Skeletal muscle tissue (tissue), 4 donors: ENCODE measurements around the gene HMGB1. TPM values are rescaled to one million over a fixed set of nuclear protein-coding genes. Genes with fewer than 3 reads are reported as not detected.

Source experiments
- H3K27ac ChIP-seq: one replicate; pipeline ENCODE4 v1.7.0; 2013; ENCODE audit warnings: mild to moderate bottlenecking, low read depth, low read length, inconsistent platforms
- H3K27me3 ChIP-seq, 3 donors: one replicate each; pipeline ENCODE4 v1.7.0; 2013; ENCODE audit warnings: low read length in 3 of 3; ENCODE audit not compliant: control insufficient read depth in 3 of 3, insufficient read depth in 3 of 3
- H3K36me3 ChIP-seq, 3 donors: one replicate each; pipeline ENCODE4 v1.7.0; 2013; ENCODE audit warnings: low read length in 3 of 3; ENCODE audit not compliant: control insufficient read depth in 3 of 3, insufficient read depth in 3 of 3
- H3K4me1 ChIP-seq, 3 donors: one replicate each; pipeline ENCODE4 v1.7.0; 2013; ENCODE audit warnings: low read length in 3 of 3, mild to moderate bottlenecking in 3 of 3; ENCODE audit not compliant: control insufficient read depth in 3 of 3, insufficient read depth in 3 of 3
- H3K4me3 ChIP-seq, 3 donors: one replicate each; pipeline ENCODE4 v1.7.0; 2013; ENCODE audit warnings: low read length in 3 of 3
- H3K9ac ChIP-seq, 3 donors: one replicate each; pipeline ENCODE4 v1.7.0; 2013; ENCODE audit warnings: low read length in 3 of 3, mild to moderate bottlenecking in 3 of 3, moderate library complexity in 2 of 3, low read depth in 1 of 3
- H3K9me3 ChIP-seq, 3 donors: one replicate each; pipeline ENCODE4 v1.7.0; 2013; ENCODE audit warnings: low read length in 3 of 3; ENCODE audit not compliant: control insufficient read depth in 3 of 3
- total RNA-seq: library from RNA; depleted of rRNA; stranded (reverse); fragments of >200 nt; gene quantifications from one replicate; pipeline ENCODE4 v1.2.3, GENCODE V29; 2014
- donor health status: Osteomylitis.

Gene HMGB1
- total RNA-seq, 1 donor from 2014 or later, result 61.6 TPM

DNA sequence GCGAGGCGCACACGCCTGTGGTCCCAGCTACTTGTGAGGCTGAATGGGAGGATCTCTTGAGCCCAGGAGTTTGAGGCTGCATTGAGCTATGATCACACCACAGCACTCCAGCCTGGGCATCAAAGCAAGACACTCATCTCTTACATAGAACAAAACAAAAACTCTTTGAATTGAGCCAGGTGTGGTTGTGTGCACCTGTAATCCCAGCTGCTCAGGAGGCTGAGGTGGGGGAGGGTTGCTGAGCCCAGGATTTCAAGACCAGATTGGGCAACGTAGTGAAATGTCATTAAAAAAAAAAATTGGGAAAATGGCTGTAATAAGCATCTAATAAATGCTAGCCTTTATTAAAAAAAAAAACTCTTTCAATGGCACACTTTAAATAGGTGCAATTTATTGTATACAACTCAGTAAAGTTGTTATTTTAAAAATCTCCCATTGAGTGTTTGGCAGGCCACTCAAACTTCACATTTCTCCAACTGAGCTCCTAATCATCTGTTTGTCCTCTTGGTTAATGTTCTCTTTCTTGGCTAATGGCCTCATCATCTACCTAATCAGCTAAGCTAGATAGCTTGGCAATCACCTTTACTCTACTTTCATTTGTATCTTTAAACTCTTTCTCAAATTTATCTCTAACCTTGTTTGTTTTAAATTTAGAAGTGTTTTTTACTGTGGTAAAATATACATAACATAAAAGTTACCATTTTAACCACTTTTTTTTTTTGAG lies 28.1 kb upstream of the HMGB1 start:
- H3K4me3 ChIP-seq, result no peak overlapping the region
- no peaks in the 10 kb centered on the region for H3K4me1 ChIP-seq
- H3K36me3 ChIP-seq, result no peaks in the 10 kb centered on the region
- no peak overlapping the region for H3K27ac ChIP-seq
- H3K9me3 ChIP-seq, result no peaks in the 10 kb centered on the region
- H3K9ac ChIP-seq, result no peak overlapping the region
- no peaks in the 10 kb centered on the region for H3K27me3 ChIP-seq

DNA sequence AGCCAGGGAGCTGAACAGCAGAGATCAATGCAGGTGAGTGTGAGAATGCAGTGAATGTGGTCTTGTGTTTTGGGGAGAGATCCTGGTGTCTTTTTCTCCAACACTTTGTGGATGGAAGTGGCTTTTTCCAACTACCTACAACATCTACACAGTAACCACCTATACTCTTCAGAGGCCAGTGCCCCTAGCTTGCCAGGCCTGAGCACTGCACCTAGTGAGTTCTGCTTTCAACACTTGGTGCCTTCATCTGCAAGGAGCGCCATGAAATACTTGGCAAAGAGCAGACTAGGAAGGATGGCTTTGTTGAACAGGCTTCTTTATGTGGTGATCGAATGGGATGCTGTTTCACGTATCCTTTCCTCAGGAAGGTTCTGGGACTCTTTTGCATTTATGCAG lies 21.3 kb upstream of the HMGB1 start:
- no peaks in the 10 kb centered on the region for H3K9me3 ChIP-seq
- peaks cover 0 to 4% (median 2%) of the 10 kb centered on the region in 3 donors for H3K4me1 ChIP-seq

DNA sequence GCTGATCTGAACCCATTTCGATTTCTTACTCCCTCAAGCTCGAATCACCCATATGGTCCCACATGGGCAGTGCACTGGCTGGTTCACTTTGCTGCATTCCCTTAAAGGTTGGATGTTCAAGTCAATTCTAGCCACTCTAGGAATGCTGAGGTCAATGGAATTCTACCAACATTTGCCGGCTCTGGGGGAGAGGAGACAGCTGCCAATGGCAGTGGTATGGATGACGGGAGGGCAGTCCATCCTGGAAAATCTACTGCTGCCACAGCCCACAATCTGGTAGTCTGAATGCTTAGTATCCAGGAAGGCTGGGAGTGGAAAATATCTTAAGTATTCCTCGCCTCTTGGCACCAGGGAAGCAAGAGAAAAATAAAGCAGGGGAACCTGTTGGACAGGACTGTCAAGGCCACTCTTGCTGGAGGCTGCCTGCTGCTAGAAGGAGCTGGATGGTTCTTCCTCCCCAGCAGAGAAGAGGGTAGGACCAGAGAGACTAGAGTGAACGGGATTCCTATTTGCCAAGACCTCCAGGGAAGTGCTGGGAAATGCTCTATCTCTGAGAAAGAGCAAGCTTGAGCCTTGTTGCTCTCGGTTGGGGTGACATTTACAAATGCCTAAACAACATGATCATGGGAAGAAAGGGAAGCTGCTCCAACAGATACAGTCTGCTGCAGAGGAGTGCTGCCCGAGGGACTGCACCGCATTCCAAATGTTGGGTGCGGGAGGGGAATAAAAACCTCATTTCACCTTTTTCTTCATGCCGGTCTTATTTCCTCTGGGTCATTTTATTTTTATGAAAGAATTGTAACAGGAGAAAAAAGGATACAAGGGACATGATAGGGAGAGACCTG lies 20.7 kb upstream of the HMGB1 start:
- Histone ChIP-seq H3K27me3 (no peaks in the 10 kb centered on the region), H3K9me3 (no peaks in the 10 kb centered on the region), H3K27ac (no peak overlapping the region), H3K36me3 (no peaks in the 10 kb centered on the region), H3K4me3 (no peak overlapping the region), H3K4me1 (peaks cover 0 to 4% (median 2%) of the 10 kb centered on the region in 3 donors), H3K9ac (no peak overlapping the region)

More for the DNA sequence above, 21.3 kb upstream of the HMGB1 start:
- Histone ChIP-seq H3K9ac (no peak overlapping the region), H3K36me3 (no peaks in the 10 kb centered on the region), H3K4me3 (no peak overlapping the region), H3K27me3 (no peaks in the 10 kb centered on the region), H3K27ac (no peak overlapping the region)

DNA sequence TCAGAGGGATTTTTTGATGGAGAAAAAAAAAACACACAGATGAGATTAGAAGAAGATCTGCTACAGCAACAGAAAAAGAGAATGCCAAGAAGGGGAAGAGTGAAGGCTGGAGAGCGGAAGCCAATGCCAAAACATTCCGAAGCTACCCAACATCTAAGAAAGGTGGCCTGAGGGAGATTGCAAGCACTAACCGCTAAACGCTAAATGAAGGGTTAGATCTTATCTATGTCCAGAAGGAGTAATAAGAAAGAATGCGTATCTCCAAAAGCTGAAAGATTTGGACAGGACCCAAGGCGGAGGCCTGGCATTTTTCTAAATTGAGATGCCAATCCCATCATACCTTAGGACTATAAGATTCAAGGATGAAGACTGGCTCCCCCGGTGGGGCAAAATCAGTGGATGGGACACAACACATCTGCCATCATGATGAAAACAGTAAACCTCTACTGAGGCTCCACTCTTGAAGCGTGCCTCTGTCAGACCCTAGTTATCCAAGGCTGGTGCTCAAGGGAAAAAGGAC lies 15.6 kb upstream of the HMGB1 start:
- Histone ChIP-seq H3K27me3 (no peaks in the 10 kb centered on the region), H3K4me1 (peaks cover 0 to 3% (median 0%) of the 10 kb centered on the region in 3 donors), H3K4me3 (no peak overlapping the region), H3K9ac (no peak overlapping the region), H3K9me3 (no peaks in the 10 kb centered on the region), H3K27ac (no peak overlapping the region), H3K36me3 (no peaks in the 10 kb centered on the region)

DNA sequence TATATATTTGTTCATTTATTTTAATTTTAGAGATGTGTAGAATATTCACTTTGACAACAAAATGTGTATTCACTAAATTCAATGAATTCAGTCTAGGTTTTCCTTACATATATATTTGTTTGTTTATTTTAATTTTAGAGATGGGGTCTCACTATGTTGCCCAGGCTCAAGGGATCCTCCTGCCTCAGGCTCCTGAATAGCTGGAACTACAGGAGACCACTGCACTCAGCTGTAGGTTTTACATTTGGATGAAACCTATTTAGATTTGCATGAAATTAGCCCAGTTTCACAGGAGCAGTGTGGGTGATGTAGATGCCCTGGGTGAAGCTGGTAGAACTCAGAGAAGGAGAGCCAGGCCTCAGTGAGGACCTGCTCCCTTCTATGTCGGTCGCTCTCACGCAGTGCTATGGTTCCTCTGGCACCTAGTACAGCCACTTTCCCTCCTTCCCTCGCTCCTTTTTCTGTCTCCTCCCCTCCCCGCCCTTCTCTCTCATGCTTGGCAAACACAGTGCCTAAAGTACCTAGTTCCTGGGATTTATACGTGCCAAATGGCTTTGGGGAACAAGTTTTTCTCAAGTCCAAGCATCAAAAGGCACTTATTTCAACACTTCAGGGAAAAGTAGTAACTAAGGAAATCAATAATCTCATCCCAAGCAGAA lies 14.7 kb upstream of the HMGB1 start:
- H3K4me1 ChIP-seq, result peaks cover 0 to 3% (median 0%) of the 10 kb centered on the region in 3 donors
- H3K9ac ChIP-seq, result no peak overlapping the region
- no peaks in the 10 kb centered on the region for H3K27me3 ChIP-seq
- no peak overlapping the region for H3K4me3 ChIP-seq
- H3K36me3 ChIP-seq, result no peaks in the 10 kb centered on the region
- no peaks in the 10 kb centered on the region for H3K9me3 ChIP-seq
- H3K27ac ChIP-seq, result no peak overlapping the region

DNA sequence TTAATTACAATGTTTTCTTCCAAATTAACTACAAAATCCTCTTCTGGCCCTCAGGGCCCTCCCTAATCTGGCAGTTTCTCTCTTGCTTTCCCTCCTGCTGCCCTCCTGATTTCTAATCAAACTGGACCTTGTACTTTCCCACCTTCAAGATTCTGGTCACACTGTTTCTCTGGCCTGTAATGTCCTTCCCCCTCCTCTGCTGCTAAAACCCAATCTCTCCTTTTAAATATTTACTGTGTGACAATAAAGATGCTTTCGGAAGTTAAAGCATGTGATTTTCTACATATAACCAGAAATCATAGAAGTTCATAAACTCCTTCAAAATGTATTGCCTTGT lies 14.1 kb upstream of the HMGB1 start:
- Histone ChIP-seq H3K27me3 (no peaks in the 10 kb centered on the region), H3K9ac (no peak overlapping the region)

DNA sequence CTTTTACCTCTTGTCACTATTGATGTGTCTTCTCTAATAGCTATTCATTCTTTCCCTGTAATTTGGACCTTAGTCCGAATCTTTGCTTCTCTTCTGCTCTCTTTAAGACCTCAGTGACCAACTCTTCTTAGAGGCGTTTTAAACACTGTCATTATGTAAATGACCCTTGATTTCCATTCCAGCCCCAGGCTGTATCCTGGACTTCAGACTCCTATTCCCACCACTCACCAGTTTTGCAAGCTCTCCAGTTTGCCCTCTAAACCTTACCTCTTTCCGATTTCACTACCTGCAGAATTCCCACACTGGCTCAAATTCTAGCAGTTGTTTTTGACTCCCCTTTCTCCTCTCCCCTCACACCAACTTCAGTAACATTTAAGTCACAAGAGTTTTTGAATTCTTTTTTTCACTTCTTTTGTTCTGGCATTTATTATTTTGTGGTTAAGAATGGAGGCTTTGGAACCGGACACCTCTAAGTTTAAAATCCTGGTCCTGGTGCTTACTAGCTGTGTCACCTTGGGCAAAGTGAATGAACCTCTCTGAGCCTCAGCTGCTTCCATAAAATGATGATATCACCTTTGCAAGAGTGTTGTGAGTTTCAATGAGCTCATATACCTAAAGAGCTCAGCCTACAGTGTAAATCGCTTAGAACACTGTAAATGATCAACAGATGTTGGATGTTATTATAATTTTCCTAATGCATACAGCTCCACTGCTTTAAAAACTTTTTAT lies 13.6 kb upstream of the HMGB1 start:
- no peaks in the 10 kb centered on the region for H3K36me3 ChIP-seq
- peaks cover 0 to 3% (median 0%) of the 10 kb centered on the region in 3 donors for H3K4me1 ChIP-seq
- no peak overlapping the region for H3K27ac ChIP-seq
- H3K4me3 ChIP-seq, result no peak overlapping the region
- H3K9ac ChIP-seq, result no peak overlapping the region
- no peaks in the 10 kb centered on the region for H3K27me3 ChIP-seq
- no peaks in the 10 kb centered on the region for H3K9me3 ChIP-seq

More for the DNA sequence above, 14.1 kb upstream of the HMGB1 start:
- Histone ChIP-seq H3K9me3 (no peaks in the 10 kb centered on the region), H3K36me3 (no peaks in the 10 kb centered on the region), H3K27ac (no peak overlapping the region), H3K4me1 (peaks cover 0 to 3% (median 0%) of the 10 kb centered on the region in 3 donors), H3K4me3 (no peak overlapping the region)

DNA sequence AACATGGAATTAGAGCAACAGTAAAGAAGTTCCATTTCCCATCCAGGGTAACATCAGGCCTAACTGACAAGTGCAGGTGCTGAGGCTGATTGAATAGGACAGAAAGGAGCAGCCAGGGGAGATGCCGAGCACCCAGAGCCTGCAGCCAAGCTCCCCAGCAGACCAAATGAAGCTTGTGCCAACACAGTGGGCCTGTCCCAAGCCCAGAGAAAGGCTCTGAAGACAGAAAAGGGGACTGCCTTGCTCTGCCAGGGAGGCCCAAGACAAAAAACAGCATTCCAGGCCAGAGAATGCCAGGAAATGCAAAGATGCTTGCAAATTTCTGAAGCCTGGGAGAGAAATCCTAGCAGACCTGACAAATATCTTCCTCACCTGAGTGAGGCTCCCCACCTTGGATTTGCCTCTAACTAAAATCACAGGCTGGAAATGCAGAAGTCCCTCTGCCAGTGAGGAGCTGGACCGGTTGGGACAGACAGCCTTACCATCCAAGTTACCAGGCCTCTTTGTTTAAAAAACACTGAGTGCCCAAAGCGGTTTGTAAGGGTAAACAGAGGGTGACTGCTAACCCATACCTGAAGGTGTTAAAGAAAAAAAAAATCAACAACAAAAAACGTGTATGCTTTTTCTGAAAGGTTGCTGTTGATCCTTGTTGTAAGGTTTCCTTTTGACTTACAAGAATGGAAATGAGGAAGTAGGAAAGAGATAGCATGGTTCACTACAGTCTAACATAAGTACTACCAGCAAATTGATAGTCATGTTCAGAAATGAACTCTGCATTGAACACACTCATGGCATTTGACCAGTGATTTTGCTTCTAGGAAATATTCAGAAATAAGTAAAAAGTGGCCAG lies 11.8 kb upstream of the HMGB1 start:
- Histone ChIP-seq H3K9me3 (no peaks in the 10 kb centered on the region), H3K27ac (no peak overlapping the region), H3K36me3 (no peaks in the 10 kb centered on the region), H3K27me3 (no peaks in the 10 kb centered on the region), H3K9ac (no peak overlapping the region), H3K4me3 (no peak overlapping the region), H3K4me1 (peaks cover 0 to 3% (median 0%) of the 10 kb centered on the region in 3 donors)

DNA sequence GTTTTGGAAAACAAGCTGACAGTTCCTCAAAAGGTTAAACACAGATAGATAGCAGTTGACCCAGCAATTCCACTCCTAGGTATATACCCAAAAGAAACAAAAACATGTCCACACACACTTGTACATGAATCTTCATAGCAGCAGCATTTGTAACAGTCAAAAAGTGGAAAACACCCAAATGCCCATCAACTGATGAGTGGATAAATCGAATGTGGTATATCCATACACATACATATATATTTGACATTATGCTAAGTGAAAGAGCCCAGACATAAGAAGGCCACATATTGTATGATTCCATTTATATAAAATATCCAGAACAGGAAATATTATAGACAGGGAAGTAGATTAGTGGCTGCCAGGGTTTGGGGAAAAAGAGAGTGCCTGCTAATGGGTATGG lies 7.9 kb upstream of the HMGB1 start:
- no peaks in the 10 kb centered on the region for H3K9me3 ChIP-seq
- H3K27me3 ChIP-seq, result no peaks in the 10 kb centered on the region
- no peak overlapping the region for H3K9ac ChIP-seq
- peaks cover 0 to 3% (median 0%) of the 10 kb centered on the region in 3 donors for H3K4me1 ChIP-seq
- H3K27ac ChIP-seq, result no peak overlapping the region
- no peak overlapping the region for H3K4me3 ChIP-seq
- no peaks in the 10 kb centered on the region for H3K36me3 ChIP-seq
